Germinal center (tissue), 1 donor: ENCODE results near the gene HDAC4.

Experiments used
- DNase-seq: peaks from one replicate; pipeline ENCODE4 v3.0.0; 2012; ENCODE audit warnings: mixed read lengths, low spot score

Gene HDAC4

GRCh38 chr2:239201884-239202283 is 198.9 kb downstream of the HDAC4 start:
- DNase-seq: no peak

- no peak for DNase-seq
These were observed 199.3 kb downstream of the HDAC4 start for GRCh38 chr2:239201531-239201876.

GRCh38 chr2:239200646-239201530 is 199.9 kb downstream of the HDAC4 start:
- no peak for DNase-seq

GRCh38 chr2:239199041-239199768 is 201.6 kb downstream of the HDAC4 start:
- no peak for DNase-seq

- DNase-seq: no peak
These were observed 202.6 kb downstream of the HDAC4 start for GRCh38 chr2:239198221-239198620.

- DNase-seq: no peak
These were observed 203.7 kb downstream of the HDAC4 start for GRCh38 chr2:239197146-239197545.

GRCh38 chr2:239196474-239197021 is 204.3 kb downstream of the HDAC4 start:
- no peak for DNase-seq

GRCh38 chr2:239195992-239196391 is 204.8 kb downstream of the HDAC4 start:
- DNase-seq: no peak

GRCh38 chr2:239195318-239195871 is 205.4 kb downstream of the HDAC4 start:
- no peak for DNase-seq

GRCh38 chr2:239194731-239195317 is 206.0 kb downstream of the HDAC4 start:
- DNase-seq: no peak

- no peak for DNase-seq
These were observed 206.7 kb downstream of the HDAC4 start for GRCh38 chr2:239193925-239194677.

- DNase-seq: no peak
These were observed 207.4 kb downstream of the HDAC4 start for GRCh38 chr2:239193401-239193811.

GRCh38 chr2:239192975-239193374 is 207.8 kb downstream of the HDAC4 start:
- DNase-seq: no peak

- no peak for DNase-seq
These were observed 208.4 kb downstream of the HDAC4 start for GRCh38 chr2:239192456-239192855.

- DNase-seq: no peak
These were observed 209.6 kb downstream of the HDAC4 start for GRCh38 chr2:239190921-239191885.

- no peak for DNase-seq
These were observed 210.5 kb downstream of the HDAC4 start for GRCh38 chr2:239190361-239190760.

- DNase-seq: no peak
These were observed 211.1 kb downstream of the HDAC4 start for GRCh38 chr2:239189711-239190131.

GRCh38 chr2:239188536-239188935 is 212.3 kb downstream of the HDAC4 start:
- no peak for DNase-seq

GRCh38 chr2:239187464-239188253 is 213.2 kb downstream of the HDAC4 start:
- DNase-seq: no peak
